A673 (cell line): ENCODE measurements around the gene NEMP1.

Experiments
- EZH2 ChIP-seq: fragments of 200-600 bp; sonication (generic); IDR thresholded peaks from 2 replicates; pipeline ENCODE4 v1.6.1; 2017; ENCODE audit warnings: borderline replicate concordance, low read depth, mild to moderate bottlenecking, mixed read lengths, antibody characterized with exemption, low read length; ENCODE audit not compliant: poor library complexity, severe bottlenecking
- TF ChIP-seq, protein P1 (sequence below): fragments of 300-800, 200-600 bp; sonication (generic); conservative IDR thresholded peaks from 2 replicates; pipeline ENCODE4 v1.5.1; 2017; ENCODE audit warnings: low read depth, mild to moderate bottlenecking, antibody characterized with exemption, low read length, moderate library complexity, mixed read lengths

DNA sequence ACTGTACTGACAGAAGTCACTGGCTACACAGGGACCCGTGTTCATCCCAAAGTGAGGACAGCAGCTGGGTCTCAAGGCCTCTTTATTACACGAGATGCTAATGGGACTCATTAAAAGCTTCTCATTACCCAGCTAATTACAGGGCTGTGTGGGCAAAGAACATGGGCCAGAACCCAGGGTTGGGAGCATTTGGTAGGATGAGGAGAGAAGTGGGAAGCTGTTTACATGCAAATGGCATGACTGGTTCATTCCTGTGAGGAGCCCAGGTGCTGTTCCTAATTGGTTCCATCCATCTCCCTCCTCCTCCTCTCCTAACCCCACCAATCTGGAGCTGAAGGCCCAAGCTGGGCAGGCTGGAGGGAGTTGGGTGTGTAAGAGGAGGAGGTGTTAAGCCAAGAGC lies 53.4 kb downstream of the NEMP1 start:
- TF ChIP-seq EZH2, result no peak
- TF ChIP-seq, protein P1, sequence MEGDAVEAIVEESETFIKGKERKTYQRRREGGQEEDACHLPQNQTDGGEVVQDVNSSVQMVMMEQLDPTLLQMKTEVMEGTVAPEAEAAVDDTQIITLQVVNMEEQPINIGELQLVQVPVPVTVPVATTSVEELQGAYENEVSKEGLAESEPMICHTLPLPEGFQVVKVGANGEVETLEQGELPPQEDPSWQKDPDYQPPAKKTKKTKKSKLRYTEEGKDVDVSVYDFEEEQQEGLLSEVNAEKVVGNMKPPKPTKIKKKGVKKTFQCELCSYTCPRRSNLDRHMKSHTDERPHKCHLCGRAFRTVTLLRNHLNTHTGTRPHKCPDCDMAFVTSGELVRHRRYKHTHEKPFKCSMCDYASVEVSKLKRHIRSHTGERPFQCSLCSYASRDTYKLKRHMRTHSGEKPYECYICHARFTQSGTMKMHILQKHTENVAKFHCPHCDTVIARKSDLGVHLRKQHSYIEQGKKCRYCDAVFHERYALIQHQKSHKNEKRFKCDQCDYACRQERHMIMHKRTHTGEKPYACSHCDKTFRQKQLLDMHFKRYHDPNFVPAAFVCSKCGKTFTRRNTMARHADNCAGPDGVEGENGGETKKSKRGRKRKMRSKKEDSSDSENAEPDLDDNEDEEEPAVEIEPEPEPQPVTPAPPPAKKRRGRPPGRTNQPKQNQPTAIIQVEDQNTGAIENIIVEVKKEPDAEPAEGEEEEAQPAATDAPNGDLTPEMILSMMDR, result no peak
